Osteocyte (in vitro differentiated cells): Measurements from ENCODE around the gene PLA2G4E. TPM values are rescaled to one million over a fixed set of nuclear protein-coding genes. Genes with fewer than 3 reads are reported as not detected.
A peak's percentile ranks its signal among the peaks of the same experiment; 100 is the strongest.

Source experiments
- DNase-seq: peaks from one replicate; pipeline ENCODE4 v3.0.0; 2021; ENCODE audit warnings: mixed read lengths; ENCODE audit not compliant: unreplicated experiment; ENCODE audit errors: extremely low spot score
- H3K27ac Mint-ChIP-seq: one replicate; pipeline ENCODE4 v1.8.0; 2021; ENCODE audit warnings: mild to moderate bottlenecking, mixed read lengths; ENCODE audit not compliant: unreplicated experiment
- H3K27me3 Mint-ChIP-seq: one replicate; pipeline ENCODE4 v1.8.0; 2021; ENCODE audit warnings: mixed read lengths; ENCODE audit not compliant: unreplicated experiment
- H3K36me3 Mint-ChIP-seq: one replicate; pipeline ENCODE4 v1.8.0; 2021; ENCODE audit warnings: mixed read lengths; ENCODE audit not compliant: unreplicated experiment
- H3K4me1 Mint-ChIP-seq: one replicate; pipeline ENCODE4 v1.8.0; 2021; ENCODE audit warnings: mixed read lengths; ENCODE audit not compliant: unreplicated experiment
- H3K4me3 Mint-ChIP-seq: one replicate; pipeline ENCODE4 v1.8.0; 2021; ENCODE audit warnings: mild to moderate bottlenecking, moderate library complexity, mixed read lengths; ENCODE audit not compliant: unreplicated experiment
- H3K9me3 Mint-ChIP-seq: one replicate; pipeline ENCODE4 v1.8.0; 2021; ENCODE audit warnings: mixed read lengths; ENCODE audit not compliant: unreplicated experiment
- CTCF ChIP-seq: fragments of 200-600 bp; sonication (generic); IDR thresholded peaks from 2 replicates; pipeline ENCODE4 v1.5.0; 2021; ENCODE audit warnings: antibody characterized with exemption, mild to moderate bottlenecking, moderate library complexity
- total RNA-seq: library from RNA; stranded (reverse); gene quantifications from 2 replicates; pipeline ENCODE4 v1.2.1, GENCODE V29; 2021

The PLA2G4E gene
- total RNA-seq, 1 donor from 2014 or later: not detected

- TF ChIP-seq CTCF: no peak
- H3K4me3 Mint-ChIP-seq: no peak overlapping the region
- H3K27ac Mint-ChIP-seq: no peak overlapping the region
- H3K36me3 Mint-ChIP-seq: no peaks in the 10 kb centered on the region
- peak; percentile 70 for DNase-seq
- H3K9me3 Mint-ChIP-seq: no peaks in the 10 kb centered on the region
- H3K27me3 Mint-ChIP-seq: peaks cover 40% of the 10 kb centered on the region
- peaks cover 2% of the 10 kb centered on the region for H3K4me1 Mint-ChIP-seq
Observed at GRCh38 chr15:42062284-42062806, 41.5 kb upstream of the PLA2G4E start.

GRCh38 chr15:42060797-42061196, 40.0 kb upstream of the PLA2G4E start:
- no peak for TF ChIP-seq CTCF
- Mint-ChIP-seq H3K9me3 (no peaks in the 10 kb centered on the region), H3K4me3 (no peak overlapping the region), H3K27ac (no peak overlapping the region), H3K27me3 (peaks cover 48% of the 10 kb centered on the region), H3K4me1 (peaks cover 8% of the 10 kb centered on the region), H3K36me3 (no peaks in the 10 kb centered on the region)
- DNase-seq: no peak

DNA sequence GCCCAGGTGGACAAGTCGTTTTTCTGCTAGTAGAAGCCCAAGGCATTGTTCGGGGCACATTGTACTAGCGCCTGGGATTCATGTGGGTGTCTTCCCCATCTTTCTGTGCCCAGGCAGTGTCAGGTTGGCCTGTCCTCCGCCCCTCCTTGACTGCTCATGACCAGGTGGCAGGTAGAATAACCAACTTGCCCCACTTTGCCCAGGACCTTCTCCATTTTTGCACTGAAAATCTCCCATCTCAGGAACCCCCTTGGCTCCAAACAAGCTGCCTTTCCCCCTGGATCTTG, 39.6 kb upstream of the PLA2G4E start:
- no peak for DNase-seq
- TF ChIP-seq CTCF: no peak
- H3K4me3 Mint-ChIP-seq: no peak overlapping the region
- H3K9me3 Mint-ChIP-seq: no peaks in the 10 kb centered on the region
- H3K4me1 Mint-ChIP-seq: peaks cover 8% of the 10 kb centered on the region
- H3K36me3 Mint-ChIP-seq: no peaks in the 10 kb centered on the region
- no peak overlapping the region for H3K27ac Mint-ChIP-seq
- peaks cover 52% of the 10 kb centered on the region for H3K27me3 Mint-ChIP-seq

GRCh38 chr15:42059661-42060476, 39.0 kb upstream of the PLA2G4E start:
- DNase-seq: peak; percentile 86
- Mint-ChIP-seq H3K4me1 (peaks cover 8% of the 10 kb centered on the region), H3K36me3 (no peaks in the 10 kb centered on the region), H3K27ac (no peak overlapping the region), H3K4me3 (no peak overlapping the region), H3K27me3 (peaks cover 56% of the 10 kb centered on the region), H3K9me3 (no peaks in the 10 kb centered on the region)
- peak; percentile 88 for TF ChIP-seq CTCF

GRCh38 chr15:42058791-42059190, 37.9 kb upstream of the PLA2G4E start:
- Mint-ChIP-seq H3K27me3 (peaks cover 62% of the 10 kb centered on the region), H3K36me3 (no peaks in the 10 kb centered on the region), H3K4me1 (peaks cover 13% of the 10 kb centered on the region), H3K9me3 (no peaks in the 10 kb centered on the region), H3K4me3 (no peak overlapping the region), H3K27ac (no peak overlapping the region)
- DNase-seq: no peak
- no peak for TF ChIP-seq CTCF
